C4-2B (cell line): ENCODE results near the gene PLAGL1.

Experiments
- CTCF ChIP-seq: fragments of 450-650 bp; conservative IDR thresholded peaks from 2 replicates; pipeline ENCODE4 v1.5.1; 2017; ENCODE audit warnings: mild to moderate bottlenecking
- ZFX ChIP-seq: fragments of 450-650 bp; IDR thresholded peaks from 2 replicates; pipeline ENCODE4 v1.6.1; 2017

GRCh38 chr6:144029452-144029851 is 21.4 kb upstream of the PLAGL1 start:
- TF ChIP-seq CTCF = no peak
- no peak for TF ChIP-seq ZFX
